Fibroblast of mammary gland (primary cell): ENCODE data around the gene MRM3.
"Not testable (repeated sequence)": the region's sequence is repeated elsewhere in the genome, so short reads cannot be mapped to it uniquely, and the experiment has no call there.

ENCODE experiments used
- DNase-seq: peaks from one replicate; pipeline ENCODE4 v3.0.0-alpha.2; 2010; ENCODE audit warnings: low read depth
- H3K4me3 ChIP-seq: 2 replicates; pipeline ENCODE4 v1.5.1; 2011; ENCODE audit warnings: low read depth, mild to moderate bottlenecking, low read length, moderate library complexity; ENCODE audit not compliant: control insufficient read depth
- TF ChIP-seq, protein P1 (sequence below): conservative IDR thresholded peaks from 2 replicates; pipeline ENCODE4 v1.5.1; 2011; ENCODE audit warnings: low read depth, low read length, inconsistent platforms; ENCODE audit not compliant: control insufficient read depth, insufficient read depth

Gene MRM3

DNA sequence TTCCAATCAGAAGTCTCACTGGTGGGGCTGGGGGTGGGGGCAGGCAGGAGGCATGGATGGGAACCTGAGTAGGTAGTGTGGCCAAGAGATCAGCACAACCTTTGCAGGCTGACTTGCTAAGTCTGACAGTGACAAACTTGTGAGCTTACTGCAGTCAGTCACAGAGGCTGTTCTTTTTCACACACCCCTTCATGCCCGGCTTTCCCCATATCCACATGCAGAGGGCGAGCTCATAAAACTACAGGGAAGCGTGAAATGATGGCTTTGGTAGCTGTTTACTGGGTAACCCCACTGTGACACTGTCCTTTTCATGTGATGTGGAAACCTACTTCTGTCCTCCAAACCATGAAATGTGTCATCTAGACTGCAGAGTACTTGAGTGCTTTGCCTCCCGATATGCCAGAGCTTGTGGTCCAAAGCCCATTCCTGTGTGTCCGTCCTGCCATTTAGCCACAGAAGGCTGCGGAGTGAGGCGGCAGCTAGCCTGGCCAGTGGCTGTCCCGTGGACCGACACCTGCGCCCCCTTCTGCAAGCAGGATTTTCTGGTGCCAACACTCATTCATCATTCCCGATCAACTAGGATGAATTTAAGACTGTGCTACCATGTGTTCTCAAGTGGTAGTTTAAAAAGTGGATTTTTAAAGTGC lies 39.9 kb upstream of the MRM3 start:
- no peak for DNase-seq
- H3K4me3 ChIP-seq: no peak overlapping the region
- TF ChIP-seq, protein P1, sequence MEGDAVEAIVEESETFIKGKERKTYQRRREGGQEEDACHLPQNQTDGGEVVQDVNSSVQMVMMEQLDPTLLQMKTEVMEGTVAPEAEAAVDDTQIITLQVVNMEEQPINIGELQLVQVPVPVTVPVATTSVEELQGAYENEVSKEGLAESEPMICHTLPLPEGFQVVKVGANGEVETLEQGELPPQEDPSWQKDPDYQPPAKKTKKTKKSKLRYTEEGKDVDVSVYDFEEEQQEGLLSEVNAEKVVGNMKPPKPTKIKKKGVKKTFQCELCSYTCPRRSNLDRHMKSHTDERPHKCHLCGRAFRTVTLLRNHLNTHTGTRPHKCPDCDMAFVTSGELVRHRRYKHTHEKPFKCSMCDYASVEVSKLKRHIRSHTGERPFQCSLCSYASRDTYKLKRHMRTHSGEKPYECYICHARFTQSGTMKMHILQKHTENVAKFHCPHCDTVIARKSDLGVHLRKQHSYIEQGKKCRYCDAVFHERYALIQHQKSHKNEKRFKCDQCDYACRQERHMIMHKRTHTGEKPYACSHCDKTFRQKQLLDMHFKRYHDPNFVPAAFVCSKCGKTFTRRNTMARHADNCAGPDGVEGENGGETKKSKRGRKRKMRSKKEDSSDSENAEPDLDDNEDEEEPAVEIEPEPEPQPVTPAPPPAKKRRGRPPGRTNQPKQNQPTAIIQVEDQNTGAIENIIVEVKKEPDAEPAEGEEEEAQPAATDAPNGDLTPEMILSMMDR: no peak

DNA sequence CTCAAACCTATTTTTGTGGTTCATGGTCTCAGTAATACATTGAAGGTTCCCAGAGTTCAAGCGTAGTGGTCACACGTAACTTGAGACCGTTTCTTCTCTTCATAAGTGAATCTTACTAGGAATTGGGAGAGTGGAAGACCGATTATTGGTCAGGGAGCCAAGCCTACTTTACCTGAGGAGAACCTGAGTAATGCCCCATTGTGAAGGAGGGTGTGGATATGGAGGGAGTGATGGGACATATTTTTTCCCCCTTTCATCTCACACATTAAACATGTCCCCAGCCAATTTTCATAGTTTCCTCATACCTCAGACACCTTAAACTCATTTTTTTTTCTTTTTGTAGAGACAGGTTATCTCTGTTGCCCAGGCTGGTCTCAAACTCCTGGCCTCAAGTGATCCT lies 39.0 kb upstream of the MRM3 start:
- TF ChIP-seq, protein P1: no peak

DNA sequence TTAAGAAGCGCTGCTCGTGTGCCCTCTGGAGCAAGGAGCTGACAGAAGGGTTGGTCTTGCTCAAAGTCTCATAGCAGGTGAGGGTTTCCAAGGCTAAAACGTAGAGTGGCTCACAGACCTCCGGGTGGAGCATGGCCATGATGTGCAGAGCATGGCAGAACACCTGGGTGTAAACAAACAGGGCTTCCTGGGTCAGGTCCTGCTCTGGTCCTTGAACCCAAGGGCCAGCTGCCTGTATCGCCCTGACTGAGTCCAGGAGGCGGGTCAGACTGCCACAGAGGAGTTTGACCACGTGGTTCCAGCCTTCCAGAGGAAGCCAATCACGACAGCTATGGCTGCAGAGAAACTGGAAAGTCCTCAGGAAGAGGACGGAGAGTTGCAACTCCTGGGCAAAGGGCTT lies 37.2 kb upstream of the MRM3 start:
- no peak for DNase-seq
- H3K4me3 ChIP-seq: no peak overlapping the region
- TF ChIP-seq, protein P1: no peak

More for the DNA sequence above, 39.0 kb upstream of the MRM3 start:
- DNase-seq: no peak
- H3K4me3 ChIP-seq: no peak overlapping the region

DNA sequence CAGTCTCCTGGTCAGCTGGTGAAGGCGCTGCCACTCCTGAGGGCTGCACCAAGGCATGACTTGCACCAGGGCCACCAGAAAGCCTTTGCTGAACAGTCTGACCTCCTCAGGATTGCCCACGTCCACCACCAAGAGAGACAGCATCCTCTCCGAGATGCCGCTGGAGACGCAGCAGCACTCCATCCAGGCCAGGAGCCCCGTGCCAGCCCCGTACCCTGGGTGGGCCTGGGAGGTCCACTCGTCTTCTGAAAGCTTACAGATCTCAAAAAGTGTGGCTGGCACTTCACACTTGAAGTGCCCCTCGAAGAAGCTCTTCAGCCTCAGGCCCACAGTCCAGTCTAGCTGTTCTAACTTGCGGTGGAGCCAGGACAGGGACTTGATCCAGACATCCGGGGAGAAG lies 36.7 kb upstream of the MRM3 start:
- no peak overlapping the region for H3K4me3 ChIP-seq
- DNase-seq: no peak
- TF ChIP-seq, protein P1: no peak

DNA sequence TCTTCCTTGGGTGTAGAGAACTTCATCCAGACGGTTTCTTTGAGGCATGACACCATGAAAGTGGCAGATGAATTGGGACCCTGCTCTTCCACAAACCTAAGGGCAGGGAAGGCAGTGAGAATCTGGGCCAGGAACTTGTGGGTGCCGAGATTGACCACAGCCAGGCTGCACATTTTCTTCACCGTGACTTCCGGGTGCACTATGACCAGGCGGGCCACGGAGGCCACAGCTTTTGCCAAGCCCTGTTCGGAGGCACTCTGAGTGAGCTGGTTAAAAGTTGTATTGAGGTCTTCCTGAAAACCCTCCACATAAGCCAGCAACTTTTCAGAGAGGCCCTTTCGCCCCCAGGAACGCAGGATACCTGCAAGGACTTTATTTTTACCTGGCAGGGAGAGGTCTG lies 36.0 kb upstream of the MRM3 start:
- TF ChIP-seq, protein P1: no peak
- DNase-seq: no peak

DNA sequence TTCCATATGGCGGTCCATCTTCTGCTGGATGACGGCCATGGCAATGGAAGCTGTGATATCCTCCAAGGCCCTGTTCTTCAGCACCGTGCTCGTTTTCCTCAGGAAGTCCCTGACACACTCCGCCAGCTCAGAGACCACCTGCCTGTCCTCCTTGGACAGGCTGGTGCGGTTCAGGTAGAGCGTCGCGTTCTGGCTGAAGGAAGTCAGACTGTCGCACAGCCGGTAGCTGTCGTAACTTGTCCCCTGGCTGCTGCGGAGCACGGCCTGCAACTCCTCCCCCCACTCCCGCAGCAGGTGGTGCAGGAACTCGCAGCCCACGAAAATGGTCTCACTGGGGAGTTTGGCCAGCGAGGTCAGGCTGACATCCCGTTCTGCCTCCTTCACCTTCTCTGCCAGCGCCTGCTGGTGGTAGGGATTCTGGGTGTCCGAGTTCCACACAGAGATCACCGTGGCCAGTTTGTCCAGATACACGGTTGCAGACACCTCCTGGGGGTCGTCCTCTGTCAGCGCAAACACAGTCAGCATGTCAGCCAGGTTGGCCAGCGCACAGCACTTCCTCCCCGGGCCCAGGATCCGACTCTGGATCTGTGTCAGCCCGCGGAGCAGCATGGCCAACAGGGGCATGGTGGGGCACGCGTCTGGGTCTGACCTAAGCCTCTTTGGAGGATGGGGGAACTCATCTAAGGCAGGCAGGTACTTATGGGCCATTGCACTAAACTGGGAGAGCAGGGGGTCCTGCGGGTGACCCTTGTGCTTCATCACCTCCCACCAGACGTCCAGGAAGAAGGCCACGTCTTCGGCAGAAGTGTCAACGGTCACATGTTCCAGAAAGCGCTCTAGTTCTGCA lies 35.1 kb upstream of the MRM3 start:
- H3K4me3 ChIP-seq: no peak overlapping the region
- TF ChIP-seq, protein P1: no peak
- no peak for DNase-seq

More for the DNA sequence above, 36.0 kb upstream of the MRM3 start:
- H3K4me3 ChIP-seq: no peak overlapping the region

DNA sequence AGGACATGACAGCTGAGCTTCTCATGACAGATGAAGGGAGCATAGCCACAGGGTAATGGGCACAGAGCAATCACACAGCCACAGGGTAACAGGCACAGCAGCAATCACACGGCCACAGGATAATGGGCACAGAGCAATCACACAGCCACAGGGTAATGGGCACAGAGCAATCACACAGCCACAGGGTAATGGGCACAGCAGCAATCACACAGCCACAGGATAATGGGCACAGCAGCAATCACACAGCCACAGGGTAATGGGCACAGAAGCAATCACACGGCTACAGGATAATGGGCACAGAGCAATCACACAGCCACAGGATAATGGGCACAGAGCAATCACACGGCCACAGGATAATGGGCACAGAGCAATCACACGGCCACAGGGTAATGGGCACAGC lies 33.5 kb upstream of the MRM3 start:
- not testable (repeated sequence) for H3K4me3 ChIP-seq, DNase-seq

DNA sequence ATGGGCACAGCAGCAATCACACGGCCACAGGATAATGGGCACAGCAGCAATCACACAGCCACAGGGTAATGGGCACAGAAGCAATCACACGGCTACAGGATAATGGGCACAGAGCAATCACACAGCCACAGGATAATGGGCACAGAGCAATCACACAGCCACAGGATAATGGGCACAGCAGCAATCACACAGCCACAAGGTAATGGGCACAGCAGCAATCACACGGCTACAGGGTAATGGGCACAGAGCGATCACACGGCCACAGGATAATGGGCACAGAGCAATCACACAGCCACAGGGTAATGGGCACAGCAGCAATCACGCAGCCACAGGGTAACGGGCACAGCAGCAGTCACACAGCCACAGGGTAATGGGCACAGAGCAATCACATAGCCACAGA lies 32.8 kb upstream of the MRM3 start:
- not testable (repeated sequence) for DNase-seq, H3K4me3 ChIP-seq
